HG03095 (cell line): ENCODE measurements around the gene NELL1.

Source experiments
- ATAC-seq: cut with Tn5 transposase; IDR thresholded peaks from one replicate; pipeline ENCODE4 v1.9.1; 2021; ENCODE audit warnings: moderate library complexity; ENCODE audit not compliant: unreplicated experiment

NELL1 gene

DNA sequence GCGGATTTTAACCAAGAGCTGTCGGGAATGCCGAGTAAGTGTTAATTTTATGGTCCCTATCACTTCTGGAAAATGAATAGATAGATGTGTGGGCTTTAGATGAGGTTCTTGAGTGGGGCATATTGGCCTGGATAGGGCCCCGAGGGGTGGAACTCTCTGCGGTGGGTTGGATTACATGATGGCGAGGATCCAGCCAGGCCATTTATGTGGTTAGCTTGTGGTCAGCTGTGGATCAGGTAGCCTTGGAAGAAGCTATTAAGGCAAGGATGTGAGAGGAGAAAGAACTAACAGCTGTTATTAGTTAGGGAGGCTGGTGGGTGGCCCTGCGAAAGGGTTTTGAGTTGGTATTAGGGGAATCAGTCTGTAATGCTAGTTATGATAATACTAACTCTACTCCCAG is 268.4 kb downstream of the NELL1 start:
- ATAC-seq, result no peak

DNA sequence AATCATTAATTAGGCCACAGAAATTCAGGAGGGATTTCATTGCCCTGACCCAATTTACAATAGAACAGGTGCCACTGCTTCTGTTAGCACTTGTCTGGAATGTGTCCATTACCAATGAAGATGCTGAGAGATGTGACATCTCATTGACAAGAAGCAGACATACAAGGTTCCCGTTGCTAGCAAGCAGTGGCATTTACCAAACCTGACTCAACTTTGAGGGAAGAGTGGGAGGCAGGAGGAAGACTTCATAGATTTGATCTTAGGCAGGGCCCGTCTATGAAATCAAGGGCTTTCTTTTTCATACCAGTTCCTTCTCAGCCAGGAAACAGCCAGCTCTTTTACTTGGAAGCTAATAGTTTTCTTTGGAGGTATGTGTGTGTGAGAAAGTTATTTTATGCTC is 280.2 kb downstream of the NELL1 start:
- no peak for ATAC-seq

DNA sequence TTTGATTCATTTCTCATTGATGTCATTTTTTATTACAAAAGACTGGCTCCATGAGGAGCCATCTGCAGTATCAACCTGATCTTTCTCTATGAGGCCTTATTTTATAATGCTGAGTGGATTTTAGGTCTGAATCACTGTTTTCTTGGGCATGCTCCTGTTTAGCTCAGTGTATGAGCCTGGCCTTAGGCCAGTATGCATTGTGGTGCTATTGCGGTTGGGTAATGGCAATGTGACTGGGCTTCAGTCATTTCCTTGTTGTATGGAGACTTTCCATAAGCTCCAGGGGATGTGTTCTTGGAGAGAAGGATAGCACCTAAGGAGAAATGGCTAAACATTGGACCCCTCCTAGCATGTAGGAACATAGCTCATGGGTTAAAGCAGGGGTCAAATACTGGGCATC is 293.2 kb downstream of the NELL1 start:
- no peak for ATAC-seq

DNA sequence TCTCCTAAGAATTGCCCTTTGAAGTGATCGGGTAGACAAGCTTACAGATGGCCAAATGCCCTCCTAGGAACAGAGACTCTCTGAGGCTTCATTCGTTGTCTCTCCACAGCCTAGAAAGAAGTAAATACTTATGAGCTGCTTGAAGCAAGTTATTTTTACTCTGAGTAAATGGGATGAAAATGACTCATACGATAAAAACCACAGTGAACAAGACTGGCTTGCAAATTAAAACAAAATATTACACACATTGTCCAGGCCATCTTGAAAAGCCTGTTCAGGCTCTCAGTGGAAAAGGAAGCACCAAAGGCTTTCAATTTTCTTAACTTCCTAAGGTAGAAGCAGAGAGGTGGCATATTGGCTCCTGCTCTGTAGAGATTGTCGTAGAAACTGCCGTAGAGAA is 294.2 kb downstream of the NELL1 start:
- no peak for ATAC-seq

DNA sequence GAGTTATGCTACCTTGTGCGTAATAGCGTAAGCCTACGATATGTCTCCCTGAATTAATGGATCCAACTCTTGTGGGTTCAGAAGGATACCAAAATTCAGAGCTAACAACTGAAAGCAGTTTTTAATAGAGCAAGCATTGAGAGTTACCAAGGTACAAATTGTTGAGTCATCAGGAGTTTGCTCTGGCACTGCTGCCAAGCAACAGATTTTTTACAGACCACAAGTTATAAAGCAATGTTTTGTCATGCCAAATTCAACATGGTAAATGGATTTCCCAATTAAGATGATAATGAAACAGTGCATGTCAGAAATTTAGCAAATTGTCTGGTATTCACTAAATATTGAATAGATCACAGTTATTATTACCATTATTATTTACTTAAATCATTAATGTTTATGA is 295.6 kb downstream of the NELL1 start:
- no peak for ATAC-seq

DNA sequence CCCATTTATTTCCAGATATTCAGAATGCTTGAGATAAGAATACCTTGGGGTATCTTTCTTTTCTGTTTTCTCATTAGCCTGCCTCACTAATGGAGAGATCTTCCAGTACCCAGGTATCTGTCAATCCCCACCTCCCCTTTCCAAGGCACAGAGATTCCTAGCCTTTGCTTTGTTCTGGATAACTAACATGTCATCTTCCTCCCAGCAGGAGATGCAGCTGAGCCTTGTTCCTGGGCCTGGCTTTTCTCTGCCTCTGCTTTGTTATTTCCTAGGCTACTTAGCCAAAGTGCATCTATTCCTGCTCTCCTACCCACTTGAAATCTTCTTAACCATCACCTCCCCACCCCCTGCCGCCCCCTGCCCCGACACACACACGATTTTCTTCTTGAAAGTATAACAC is 297.1 kb downstream of the NELL1 start:
- ATAC-seq, result no peak

DNA sequence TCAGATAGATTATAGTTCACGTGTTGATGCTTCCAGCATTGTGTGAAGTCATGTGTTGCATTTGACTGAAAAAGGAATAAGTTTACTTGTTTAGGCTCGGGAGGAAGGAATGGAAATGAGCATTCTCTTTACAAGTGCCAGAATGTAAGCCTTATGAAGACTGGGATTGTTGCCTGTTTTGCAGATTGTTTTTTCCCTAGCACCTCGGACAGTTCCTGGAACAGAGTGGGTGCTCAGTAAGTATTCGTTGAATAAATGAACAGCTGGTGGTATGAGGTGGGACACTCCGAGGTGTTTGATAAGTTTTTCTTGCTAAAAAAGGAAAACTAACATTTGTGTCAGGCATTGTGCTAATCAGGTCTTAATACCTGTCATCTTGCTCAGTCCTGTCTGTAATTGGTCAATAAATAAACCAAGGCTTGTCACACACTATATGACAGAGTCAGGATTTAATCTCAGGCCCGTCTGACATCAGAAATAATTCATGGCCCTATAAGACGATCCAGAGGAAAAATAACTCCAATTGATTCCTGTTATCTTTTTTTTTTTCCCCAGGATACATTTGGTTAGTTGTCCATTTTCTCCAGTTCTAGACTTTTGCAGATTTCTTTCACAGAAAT is 304.7 kb downstream of the NELL1 start:
- ATAC-seq, result no peak

DNA sequence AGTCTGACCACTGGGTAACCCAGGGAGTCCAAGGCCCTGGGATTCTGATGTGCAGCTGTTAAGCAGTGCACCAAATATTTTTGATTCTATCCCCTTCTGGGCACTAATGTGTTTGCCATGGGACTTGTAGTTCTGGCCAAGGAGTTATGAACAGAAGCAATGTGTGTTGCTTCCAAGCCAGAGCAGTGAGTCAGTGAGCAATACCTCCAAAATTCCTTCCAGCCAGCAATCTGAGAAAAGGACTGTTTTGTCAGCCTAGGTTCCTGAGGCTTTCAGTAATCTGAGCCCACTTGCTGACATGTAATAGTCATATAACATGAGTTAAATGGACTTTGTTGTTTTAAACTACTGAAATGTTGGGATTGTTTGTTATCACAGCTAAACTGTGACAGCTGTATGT is 311.4 kb downstream of the NELL1 start:
- ATAC-seq, result no peak

DNA sequence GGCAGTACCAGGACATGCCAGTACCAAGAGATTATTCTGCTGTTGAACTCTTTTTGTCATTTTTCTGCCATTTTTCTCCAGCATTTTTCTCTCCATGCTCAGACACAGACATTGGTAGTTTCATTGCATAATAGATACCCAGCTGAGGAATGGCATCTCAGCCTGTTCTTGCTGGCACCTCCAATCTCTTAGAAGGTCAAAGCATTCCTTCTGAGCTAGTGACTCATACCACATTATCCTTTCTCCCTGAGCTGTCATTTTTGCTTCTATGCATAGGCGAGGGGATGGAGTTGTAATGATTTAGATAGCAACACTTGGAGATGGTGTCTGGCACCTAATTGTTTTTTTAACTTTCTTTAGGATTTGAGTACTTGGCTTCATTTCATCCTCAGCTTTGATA is 321.1 kb downstream of the NELL1 start:
- no peak for ATAC-seq

DNA sequence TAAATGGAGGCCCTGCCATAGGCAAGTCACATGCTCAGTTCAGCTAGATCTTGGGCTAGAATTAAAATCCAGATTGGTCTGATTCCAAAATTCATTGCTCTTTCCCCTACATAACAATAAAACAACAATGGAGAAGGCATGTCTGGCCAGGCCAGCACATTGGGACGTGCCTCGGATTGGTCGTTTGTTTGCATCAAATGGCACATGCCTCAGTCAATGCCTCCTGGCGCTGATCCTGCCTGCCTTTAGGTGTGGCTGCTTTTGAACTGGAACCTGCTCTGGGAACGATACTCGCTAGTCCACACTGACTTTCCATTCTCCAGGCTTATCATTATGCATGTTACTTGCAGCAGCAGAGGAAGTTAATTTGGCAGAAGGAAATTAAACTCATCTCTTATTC is 322.1 kb downstream of the NELL1 start:
- no peak for ATAC-seq

DNA sequence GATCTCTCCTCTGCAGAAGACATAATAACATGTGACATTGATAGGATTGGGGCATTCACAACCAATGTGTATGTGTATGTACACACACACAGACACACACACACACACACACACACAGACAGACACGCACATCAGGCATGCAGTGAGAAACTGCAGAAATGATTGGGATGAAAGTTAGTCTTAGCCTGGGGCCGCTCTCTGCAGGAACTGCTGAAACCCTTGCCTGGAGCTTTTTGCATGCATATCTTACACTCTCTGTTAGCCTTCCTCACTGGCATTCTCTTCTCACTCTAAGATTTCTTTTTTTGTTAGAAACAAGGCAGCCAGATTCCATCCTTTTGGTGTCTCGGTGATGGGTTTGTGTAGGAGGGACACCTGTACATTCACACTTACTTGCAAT is 337.9 kb downstream of the NELL1 start:
- no peak for ATAC-seq

DNA sequence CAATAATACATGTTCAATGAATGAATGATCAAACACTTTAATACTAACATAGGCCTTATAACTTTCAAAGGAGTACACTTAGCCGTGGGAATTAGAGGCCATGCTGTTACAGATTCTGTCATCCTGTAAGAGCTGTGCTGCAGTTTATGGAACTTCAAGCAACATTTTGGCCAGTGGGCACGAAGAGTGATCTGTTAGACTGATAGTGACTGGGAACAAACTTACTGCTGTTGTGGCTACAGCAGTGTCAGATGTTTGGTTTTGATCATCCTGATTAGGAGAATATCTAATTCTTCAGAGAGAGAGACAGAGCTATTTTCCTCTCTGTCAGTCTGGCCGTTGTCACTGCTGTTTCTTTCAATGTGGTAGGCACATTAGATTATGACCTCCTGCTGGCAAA is 348.9 kb downstream of the NELL1 start:
- ATAC-seq, result no peak

DNA sequence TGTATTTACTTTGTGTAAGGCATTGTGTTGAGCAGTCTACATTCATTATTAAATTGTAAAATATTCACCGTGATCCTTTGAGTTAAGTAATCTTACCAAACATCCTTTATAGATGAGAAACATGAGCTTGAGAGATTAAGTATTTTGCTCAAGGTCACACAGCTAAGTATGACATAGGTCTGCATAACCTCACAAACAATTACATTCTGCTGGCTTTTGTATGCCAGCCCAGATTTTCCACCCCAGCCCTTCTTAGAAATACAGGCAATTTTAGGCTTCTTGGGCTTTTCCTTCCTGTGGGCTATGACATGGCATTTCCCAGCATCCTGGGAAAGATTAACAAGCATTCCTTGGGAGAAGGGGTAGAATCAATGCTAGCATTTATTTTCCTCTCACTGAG is 357.3 kb downstream of the NELL1 start:
- ATAC-seq, result no peak

DNA sequence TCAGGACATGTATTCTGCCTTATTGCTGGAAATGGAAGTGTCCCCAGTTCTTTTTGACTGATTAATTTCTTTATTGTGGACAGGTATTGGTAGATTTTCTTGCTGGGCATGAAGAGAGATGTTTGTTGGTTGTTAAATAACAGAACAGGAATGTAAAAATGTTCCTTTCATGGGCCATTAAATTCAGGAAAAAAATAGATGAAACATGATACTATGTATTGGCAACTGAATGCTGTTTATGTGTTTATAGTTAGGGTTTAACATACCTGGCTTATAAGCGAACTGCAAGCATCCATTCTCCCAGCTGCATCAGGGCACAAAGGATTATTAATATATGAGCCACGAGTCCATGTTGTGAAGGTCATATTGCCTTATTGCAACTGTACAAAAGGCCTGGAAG is 368.5 kb downstream of the NELL1 start:
- ATAC-seq, result no peak

DNA sequence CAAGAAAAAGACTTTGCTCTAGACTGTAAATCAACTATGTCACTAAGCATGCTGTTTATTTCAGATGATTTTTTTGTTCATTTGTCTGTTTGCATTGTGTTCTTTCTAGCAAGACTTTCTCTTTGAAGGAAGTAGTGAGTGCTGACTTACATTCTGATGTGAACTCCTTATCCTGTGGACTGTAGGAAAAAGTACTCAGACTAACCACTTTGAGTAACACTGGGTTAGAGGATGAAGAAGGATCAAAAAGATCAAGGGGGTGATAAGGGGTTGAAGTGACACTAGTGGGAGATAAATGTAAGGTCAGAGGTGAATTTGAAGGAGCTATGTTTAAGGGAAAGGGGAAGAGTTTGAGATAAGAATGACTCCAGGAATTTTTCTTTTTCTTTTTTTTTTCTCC is 369.4 kb downstream of the NELL1 start:
- ATAC-seq, result no peak

DNA sequence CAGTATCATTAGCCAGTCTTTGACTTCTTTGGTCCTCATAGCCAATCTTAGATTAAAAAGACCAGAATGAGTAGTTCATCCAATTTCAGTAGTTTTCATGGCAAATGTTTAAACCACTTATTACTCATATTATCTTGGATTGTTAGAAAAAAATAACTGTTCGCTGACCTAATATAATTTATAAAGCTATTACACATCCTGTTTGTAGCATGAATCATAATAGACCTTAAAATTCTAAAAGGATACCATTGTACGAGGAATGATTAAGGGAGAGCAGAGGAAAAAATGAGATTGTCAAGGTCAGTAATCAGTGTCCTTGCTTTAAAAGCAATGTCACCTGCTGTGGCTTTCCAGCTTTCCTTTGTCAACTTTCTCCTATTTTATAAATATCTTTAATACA is 371.2 kb downstream of the NELL1 start:
- ATAC-seq, result no peak

DNA sequence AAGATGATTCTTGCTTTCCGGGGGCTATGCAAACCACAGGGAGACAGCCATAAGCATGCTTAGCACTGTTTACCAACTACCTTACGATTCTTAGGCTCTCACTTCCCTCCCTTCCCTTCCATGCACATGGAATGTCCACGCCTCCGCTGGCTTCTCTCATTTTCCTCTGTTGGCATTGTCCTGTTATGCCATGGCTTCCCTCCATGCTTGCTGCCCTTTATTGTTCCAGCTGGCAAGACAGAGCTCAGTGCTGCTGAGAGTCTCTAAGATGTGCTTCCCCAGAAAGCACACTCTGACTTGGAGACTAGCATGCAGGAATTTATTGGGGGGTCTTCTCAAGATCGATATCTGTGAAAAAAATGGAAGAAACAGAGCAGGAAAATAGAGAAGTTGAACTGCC is 379.2 kb downstream of the NELL1 start:
- ATAC-seq, result no peak

DNA sequence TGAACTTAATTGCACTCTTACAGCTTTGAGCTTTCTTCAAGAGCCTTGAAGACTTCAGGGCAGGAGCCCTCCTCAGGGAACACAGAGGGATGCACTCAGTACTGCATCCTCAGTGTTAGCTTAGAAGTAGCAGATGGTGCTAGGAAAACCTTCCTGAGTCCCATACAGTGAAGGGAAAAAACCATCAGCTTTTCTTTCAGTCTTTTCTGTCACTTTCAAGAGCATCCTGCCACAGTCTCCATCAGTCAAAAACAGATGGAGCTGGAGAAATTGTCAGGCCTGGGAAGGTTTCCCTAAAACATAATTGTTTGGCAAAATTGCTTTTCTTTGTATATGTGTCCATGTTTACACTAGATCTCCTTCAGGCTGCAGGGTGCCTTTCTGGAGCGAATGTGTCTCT is 384.1 kb downstream of the NELL1 start:
- no peak for ATAC-seq

DNA sequence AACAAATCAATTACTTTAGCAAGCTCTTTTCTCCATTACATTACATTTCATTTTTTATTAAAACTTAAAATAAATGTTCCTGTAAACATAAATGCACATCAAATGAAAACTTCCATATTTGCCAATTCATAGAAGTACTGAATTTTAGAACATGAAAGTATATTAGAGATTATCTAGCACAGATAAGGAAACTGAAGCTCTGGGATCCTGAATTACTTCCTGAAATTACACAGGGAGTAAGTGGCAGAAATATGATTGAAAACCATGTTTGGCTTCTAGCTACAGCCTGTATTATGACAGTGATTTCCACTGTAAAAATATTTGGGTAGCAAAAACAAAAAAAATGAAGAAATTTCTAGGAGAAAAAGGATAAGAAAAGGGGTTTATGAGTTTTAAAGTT is 387.3 kb downstream of the NELL1 start:
- no peak for ATAC-seq

DNA sequence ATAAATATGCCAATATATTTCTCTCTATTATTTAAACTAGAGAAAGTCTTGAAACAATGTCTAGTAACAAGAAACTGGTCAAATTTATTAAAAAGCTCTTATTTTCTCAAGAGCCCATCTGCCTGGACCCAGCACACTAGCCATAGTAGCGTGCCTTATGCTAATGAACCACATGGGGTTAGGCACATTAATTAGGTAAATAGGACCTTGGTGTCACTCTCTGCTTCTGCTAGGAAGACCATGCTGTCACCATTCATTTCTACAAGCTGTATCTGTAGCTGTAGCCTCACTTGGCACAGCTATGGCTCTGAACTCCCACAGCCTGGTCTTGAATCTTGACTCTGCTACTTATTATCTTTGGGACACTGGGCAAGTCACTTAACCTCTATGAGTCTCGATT is 390.5 kb downstream of the NELL1 start:
- ATAC-seq, result no peak

DNA sequence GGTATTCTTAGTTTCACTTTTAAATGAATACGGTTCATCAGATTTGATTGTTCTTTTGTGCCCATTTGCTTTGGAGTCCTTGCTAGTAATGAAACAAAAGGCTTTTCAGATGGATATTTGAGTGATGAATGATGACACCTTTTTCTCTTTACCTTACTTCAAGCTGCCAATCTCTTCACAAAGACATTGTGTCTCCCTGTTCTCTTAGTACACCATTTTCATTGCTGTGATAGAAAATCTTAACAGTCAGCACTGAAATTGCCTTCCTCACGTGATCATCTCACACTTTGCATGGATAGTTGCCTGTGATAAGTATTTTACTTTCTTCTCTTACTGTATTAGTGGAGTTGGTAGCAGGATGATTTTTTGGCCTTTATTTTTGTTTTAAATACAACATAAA is 396.6 kb downstream of the NELL1 start:
- ATAC-seq, result no peak

DNA sequence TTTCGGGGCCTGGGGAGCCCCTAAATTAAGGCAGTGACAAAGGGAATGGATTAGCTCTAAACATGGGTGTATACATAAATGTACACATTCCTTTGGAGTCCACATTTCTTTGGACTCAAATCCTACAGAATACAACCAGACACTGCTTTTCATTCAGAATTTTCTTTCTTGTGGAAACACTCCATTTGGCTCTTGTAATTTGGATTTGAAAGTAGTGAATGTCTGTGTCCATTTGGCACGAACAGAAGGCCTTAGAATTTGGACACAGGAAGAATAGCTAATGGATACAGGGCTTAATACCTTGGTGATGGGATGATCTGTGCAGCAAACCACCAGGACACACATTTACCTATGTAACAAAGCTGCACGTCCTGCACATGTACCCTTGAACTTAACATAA is 399.5 kb downstream of the NELL1 start:
- ATAC-seq, result no peak

DNA sequence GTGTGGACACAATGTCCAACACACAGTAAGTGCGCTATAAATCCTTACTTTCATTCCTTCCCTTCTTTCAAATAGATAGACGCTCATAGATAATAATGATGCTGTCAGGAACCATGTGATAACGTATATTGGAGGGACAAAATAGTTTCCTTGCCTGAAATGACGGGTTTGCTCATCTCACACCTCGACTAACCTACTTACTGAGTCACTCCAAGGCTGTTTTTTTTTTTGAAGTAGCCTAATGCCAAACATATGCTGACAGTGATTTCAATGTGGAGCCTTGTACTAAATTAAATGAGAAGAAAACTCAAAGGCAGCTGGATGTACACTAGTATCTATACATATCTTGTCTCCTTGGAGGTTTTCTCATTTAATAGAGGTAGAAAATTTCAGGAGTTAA is 400.5 kb downstream of the NELL1 start:
- ATAC-seq, result no peak

DNA sequence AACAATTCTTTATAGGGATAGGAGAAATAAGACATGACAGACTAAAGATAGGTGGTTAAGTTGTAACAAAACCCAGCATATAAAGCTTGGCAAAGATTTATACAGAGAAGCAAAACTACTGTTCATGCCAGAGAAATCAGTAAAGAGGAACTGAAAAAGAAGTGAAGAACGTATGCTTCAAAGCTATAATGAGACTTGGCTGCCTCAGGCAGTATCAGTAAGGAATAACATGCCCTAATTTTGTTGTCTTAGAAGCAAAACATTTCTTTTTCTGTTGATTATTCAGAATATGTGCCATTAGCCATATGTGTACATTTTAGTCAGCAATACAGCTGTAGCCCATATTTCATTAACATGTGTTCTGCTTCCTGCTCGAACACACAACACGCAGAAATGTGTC is 403.2 kb downstream of the NELL1 start:
- peak; percentile 54 for ATAC-seq
